Activated CD4-positive, alpha-beta memory T cell treated with anti-CD3 and anti-CD28 coated beads, Interleukin-2, amount 10 ng/mL, durations not matched to agents 7 days and 5 days (primary cell): ENCODE results near the gene ZNF556. TPM values are rescaled to one million over a fixed set of nuclear protein-coding genes. Genes with fewer than 3 reads are reported as not detected.
A peak's percentile ranks its signal among the peaks of the same experiment; 100 is the strongest.

Experiments
- CTCF ChIA-PET: fragments of 350-600 bp; sonication (Branson Sonifier 250); formaldehyde crosslinking; loops from one replicate; lab custom pipeline; 2021; ENCODE audit warnings: antibody characterized with exemption, inconsistent platforms; lab: Charles Lee
- POLR2A ChIA-PET: fragments of 350-600 bp; sonication (Branson Sonifier 250); formaldehyde crosslinking; loops from one replicate; lab custom pipeline; 2021; ENCODE audit warnings: antibody characterized with exemption; lab: Charles Lee
- DNase-seq: peaks from one replicate; pipeline ENCODE4 v3.0.0-alpha.2; 2020
- H3K27ac Mint-ChIP-seq: one replicate; pipeline ENCODE4 v1.8.0; 2021; ENCODE audit warnings: mild to moderate bottlenecking, mixed read lengths
- H3K27me3 Mint-ChIP-seq: one replicate; pipeline ENCODE4 v1.8.0; 2021; ENCODE audit warnings: mixed read lengths
- H3K36me3 Mint-ChIP-seq: one replicate; pipeline ENCODE4 v1.8.0; 2021; ENCODE audit warnings: low read depth, mixed read lengths
- H3K4me1 Mint-ChIP-seq: one replicate; pipeline ENCODE4 v1.8.0; 2021; ENCODE audit warnings: mixed read lengths
- H3K4me3 Mint-ChIP-seq: one replicate; pipeline ENCODE4 v1.8.0; 2021; ENCODE audit warnings: mild to moderate bottlenecking, mixed read lengths
- H3K9me3 Mint-ChIP-seq: one replicate; pipeline ENCODE4 v1.8.0; 2021; ENCODE audit warnings: mixed read lengths
- total RNA-seq, 2 experiments: library from RNA; stranded (reverse); gene quantifications; one replicate each; pipeline ENCODE4 v1.2.3, GENCODE V29; 2021

Gene ZNF556
- total RNA-seq: not detected

- Mint-ChIP-seq H3K4me3 (no peak within 1 kb of the TSS), H3K36me3 (peaks cover 2% of the 10 kb centered on the region), H3K4me1 (no peaks in the 10 kb centered on the region), H3K9me3 (peaks cover 22% of the 10 kb centered on the region), H3K27ac (no peak within 1 kb of the TSS), H3K27me3 (no peaks in the 10 kb centered on the region)
- ChIA-PET POLR2A (no interaction called here), CTCF (no interaction called here)
- no peak for DNase-seq
Observed at GRCh38 chr19:2867025-2867991, at the start of gene ZNF556. Gene ZNF556 (plus strand): TSS chr19:2867335. CDS start chr19:2867422, 87 bp downstream.

DNA sequence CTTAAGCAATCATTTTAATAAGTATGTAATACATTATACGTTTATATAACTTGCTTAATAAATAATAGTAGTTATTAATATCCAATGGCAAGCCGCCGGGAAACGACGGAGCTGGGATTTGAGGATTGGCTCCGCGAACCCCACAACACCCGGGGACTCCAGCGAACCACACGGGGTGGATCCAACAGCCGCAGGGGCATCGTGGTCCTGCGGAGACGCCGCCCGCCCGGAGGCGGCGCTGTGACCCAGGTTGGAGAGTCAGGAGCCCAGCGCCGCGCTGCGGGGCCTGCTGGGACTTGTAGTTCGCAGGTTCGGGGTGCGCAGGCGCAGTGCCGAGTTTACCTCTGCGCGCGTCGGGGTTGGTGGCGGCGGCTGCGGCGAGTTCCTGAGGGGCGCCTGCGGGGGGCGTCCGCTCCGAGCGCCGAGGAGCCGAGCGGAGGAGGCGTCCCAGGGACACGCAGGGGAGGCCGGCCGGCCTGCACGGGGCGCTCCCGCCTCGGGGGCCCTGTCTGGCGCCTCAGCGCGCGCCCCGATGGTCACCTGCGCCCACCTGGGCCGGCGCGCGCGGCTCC is 47.5 kb upstream of the ZNF556 start, which contains the start of gene ZNF554:
ZNF554 (plus strand) TSS at position 329 of the 572 bp plus-strand sequence; CDS start at position 533, 204 bp downstream.
- DNase-seq: peak; percentile 97
- peaks cover 8% of the 10 kb centered on the region for H3K36me3 Mint-ChIP-seq
- peaks cover 3% of the 10 kb centered on the region for H3K4me1 Mint-ChIP-seq
- no peaks in the 10 kb centered on the region for H3K27me3 Mint-ChIP-seq
- H3K9me3 Mint-ChIP-seq: peaks cover 1% of the 10 kb centered on the region
- no peak within 1 kb of the TSS for H3K27ac Mint-ChIP-seq
- ChIA-PET POLR2A (interaction anchor here (1.5 kb wide), 1 partner anchor 36 kb away, joined by 3 read pairs; the partner anchor contains the start of gene SGTA), CTCF (interaction anchor here (0.8 to 3.5 kb wide), 9 partner anchors 11 to 216 kb away, joined by 3 to 12 read pairs (median 3); partner anchors contain the start of genes THOP1, ZNF555 and ZNF57)
- H3K4me3 Mint-ChIP-seq: peak within 1 kb of the TSS; percentile 76

- Mint-ChIP-seq H3K27me3 (no peaks in the 10 kb centered on the region), H3K27ac (no peak overlapping the region), H3K4me3 (peak overlapping the region; percentile 76), H3K4me1 (peaks cover 3% of the 10 kb centered on the region), H3K36me3 (peaks cover 9% of the 10 kb centered on the region), H3K9me3 (peaks cover 2% of the 10 kb centered on the region)
- POLR2A ChIA-PET: interaction anchor here (1.5 kb wide), 1 partner anchor 37 kb away, joined by 3 read pairs; the partner anchor contains the start of gene SGTA
- no peak for DNase-seq
- CTCF ChIA-PET: interaction anchor here (1.0 to 3.5 kb wide), 4 partner anchors 11 to 172 kb away, joined by 3 to 12 read pairs (median 4); partner anchors contain the start of genes THOP1 and ZNF555
Observed at GRCh38 chr19:2820112-2820702, 46.9 kb upstream of the ZNF556 start.

- H3K4me3 Mint-ChIP-seq: no peak overlapping the region
- no peak overlapping the region for H3K27ac Mint-ChIP-seq
- H3K27me3 Mint-ChIP-seq: no peaks in the 10 kb centered on the region
- no peak for DNase-seq
- H3K4me1 Mint-ChIP-seq: peaks cover 3% of the 10 kb centered on the region
- peaks cover 11% of the 10 kb centered on the region for H3K9me3 Mint-ChIP-seq
- POLR2A ChIA-PET: no interaction called here
- CTCF ChIA-PET: interaction anchor here (0.8 kb wide), 1 partner anchor 124 kb away, joined by 5 read pairs; no protein-coding TSS in a partner anchor
- peaks cover 14% of the 10 kb centered on the region for H3K36me3 Mint-ChIP-seq
Observed at GRCh38 chr19:2822846-2823245, 44.3 kb upstream of the ZNF556 start.

DNA sequence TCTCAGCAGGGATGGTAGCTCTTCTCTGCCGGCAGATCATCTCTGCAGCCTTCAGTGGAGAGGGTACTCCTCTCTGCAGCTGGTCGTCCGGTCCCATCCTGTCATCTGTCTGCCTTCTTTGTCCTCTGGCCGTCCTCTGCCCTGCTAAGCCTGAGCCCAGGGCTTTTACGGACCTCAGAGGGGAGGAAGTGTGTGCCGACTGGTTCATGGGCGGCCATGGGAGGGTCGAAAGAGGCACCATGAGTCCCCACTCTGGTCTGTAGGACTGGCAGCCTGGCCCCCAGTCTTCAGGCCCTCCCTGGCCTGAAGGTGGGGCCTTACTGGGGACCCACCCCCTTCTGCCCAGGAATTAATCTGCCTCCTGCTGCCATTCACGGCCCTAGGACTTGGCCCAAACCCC is 43.5 kb upstream of the ZNF556 start:
- H3K4me3 Mint-ChIP-seq: no peak overlapping the region
- CTCF ChIA-PET: interaction anchor here (0.8 kb wide), 1 partner anchor 125 kb away, joined by 5 read pairs; no protein-coding TSS in a partner anchor
- peaks cover 17% of the 10 kb centered on the region for H3K9me3 Mint-ChIP-seq
- no peaks in the 10 kb centered on the region for H3K27me3 Mint-ChIP-seq
- POLR2A ChIA-PET: no interaction called here
- DNase-seq: no peak
- H3K27ac Mint-ChIP-seq: no peak overlapping the region
- H3K4me1 Mint-ChIP-seq: peaks cover 3% of the 10 kb centered on the region
- peaks cover 21% of the 10 kb centered on the region for H3K36me3 Mint-ChIP-seq

DNA sequence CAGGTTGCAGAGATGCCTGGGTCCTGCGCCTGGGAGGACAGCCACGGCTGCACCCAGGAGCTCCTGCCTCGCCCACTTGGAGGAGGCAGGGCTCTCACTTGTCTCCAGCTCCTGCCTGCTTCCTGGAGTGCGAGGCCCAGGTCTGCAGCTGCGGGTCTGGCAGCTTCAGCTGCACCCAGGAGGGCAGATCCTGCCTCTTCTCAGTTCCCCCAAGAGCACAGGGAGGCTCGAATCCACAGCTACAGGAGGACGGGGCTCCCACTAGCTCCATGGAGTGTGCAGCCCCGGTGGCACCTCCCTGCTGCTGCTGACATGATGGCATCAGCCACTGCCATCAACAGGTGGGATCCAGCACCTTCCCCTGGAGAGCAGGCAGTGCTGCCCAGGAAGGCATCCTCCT is 43.0 kb upstream of the ZNF556 start:
- Mint-ChIP-seq H3K4me3 (no peak overlapping the region), H3K36me3 (peaks cover 23% of the 10 kb centered on the region), H3K9me3 (peaks cover 18% of the 10 kb centered on the region), H3K27me3 (no peaks in the 10 kb centered on the region), H3K27ac (no peak overlapping the region), H3K4me1 (peaks cover 3% of the 10 kb centered on the region)
- DNase-seq: no peak
- ChIA-PET POLR2A (no interaction called here), CTCF (no interaction called here)

- H3K27me3 Mint-ChIP-seq: no peaks in the 10 kb centered on the region
- POLR2A ChIA-PET: no interaction called here
- CTCF ChIA-PET: no interaction called here
Observed at GRCh38 chr19:2827022-2827421, 40.1 kb upstream of the ZNF556 start.

GRCh38 chr19:2827840-2828489 is 39.2 kb upstream of the ZNF556 start:
- ChIA-PET POLR2A (no interaction called here), CTCF (no interaction called here)
- H3K4me3 Mint-ChIP-seq: no peak overlapping the region
- no peaks in the 10 kb centered on the region for H3K27me3 Mint-ChIP-seq
- DNase-seq: no peak
- H3K36me3 Mint-ChIP-seq: peaks cover 35% of the 10 kb centered on the region
- no peaks in the 10 kb centered on the region for H3K4me1 Mint-ChIP-seq
- H3K27ac Mint-ChIP-seq: no peak overlapping the region
- peaks cover 34% of the 10 kb centered on the region for H3K9me3 Mint-ChIP-seq

More at GRCh38 chr19:2827022-2827421, 40.1 kb upstream of the ZNF556 start:
- H3K27ac Mint-ChIP-seq: no peak overlapping the region
- no peak overlapping the region for H3K4me3 Mint-ChIP-seq
- peaks cover 31% of the 10 kb centered on the region for H3K36me3 Mint-ChIP-seq
- DNase-seq: no peak
- H3K4me1 Mint-ChIP-seq: no peaks in the 10 kb centered on the region
- peaks cover 25% of the 10 kb centered on the region for H3K9me3 Mint-ChIP-seq

DNA sequence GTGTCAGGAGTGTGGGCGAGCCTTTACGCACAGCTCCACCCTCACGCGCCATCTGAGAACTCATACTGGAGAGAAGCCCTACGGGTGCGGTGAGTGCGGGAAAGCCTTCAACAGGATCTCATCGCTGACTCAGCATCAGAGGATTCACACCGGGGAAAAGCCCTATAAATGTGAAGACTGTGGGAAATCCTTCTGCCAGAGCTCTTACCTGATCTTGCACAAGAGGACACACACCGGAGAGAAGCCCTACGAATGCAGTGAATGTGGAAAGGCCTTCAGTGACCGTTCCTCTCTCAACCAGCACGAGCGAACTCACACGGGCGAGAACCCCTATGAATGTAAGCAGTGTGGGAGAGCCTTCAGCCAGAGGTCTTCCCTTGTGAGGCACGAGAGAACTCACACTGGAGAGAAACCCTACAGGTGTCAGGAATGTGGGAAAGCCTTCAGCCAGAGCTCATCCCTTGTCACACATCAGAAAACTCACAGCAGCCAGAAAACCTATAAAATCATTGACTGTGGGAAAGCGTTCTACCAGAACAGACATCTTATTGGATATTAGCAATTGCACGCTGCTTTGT is 32.8 kb upstream of the ZNF556 start:
- Mint-ChIP-seq H3K27ac (no peak overlapping the region), H3K36me3 (peaks cover 43% of the 10 kb centered on the region), H3K27me3 (no peaks in the 10 kb centered on the region), H3K9me3 (peaks cover 54% of the 10 kb centered on the region), H3K4me3 (no peak overlapping the region), H3K4me1 (no peaks in the 10 kb centered on the region)
- ChIA-PET POLR2A (no interaction called here), CTCF (interaction anchor here (1.4 kb wide), 1 partner anchor 53 kb away, joined by 4 read pairs; no protein-coding TSS in a partner anchor)
- DNase-seq: no peak

GRCh38 chr19:2837430-2837829 is 29.7 kb upstream of the ZNF556 start:
- H3K27ac Mint-ChIP-seq: no peak overlapping the region
- peaks cover 45% of the 10 kb centered on the region for H3K9me3 Mint-ChIP-seq
- no peak overlapping the region for H3K4me3 Mint-ChIP-seq
- POLR2A ChIA-PET: no interaction called here
- no peak for DNase-seq
- H3K27me3 Mint-ChIP-seq: no peaks in the 10 kb centered on the region
- H3K4me1 Mint-ChIP-seq: peaks cover 10% of the 10 kb centered on the region
- peaks cover 43% of the 10 kb centered on the region for H3K36me3 Mint-ChIP-seq
- CTCF ChIA-PET: interaction anchor here (1.0 to 1.6 kb wide), 3 partner anchors 13 to 113 kb away, joined by 3 to 4 read pairs (median 4); no protein-coding TSS in a partner anchor

- POLR2A ChIA-PET: interaction anchor here (0.9 to 1.6 kb wide), 3 partner anchors 10 to 179 kb away, joined by 3 to 5 read pairs (median 4); no protein-coding TSS in a partner anchor
- peak within 1 kb of the TSS; percentile 85 for H3K4me3 Mint-ChIP-seq
- H3K9me3 Mint-ChIP-seq: peaks cover 26% of the 10 kb centered on the region
Observed at GRCh38 chr19:2840794-2841791, 26.0 kb upstream of the ZNF556 start, which contains the start of gene ZNF555. Gene ZNF555 (plus strand): TSS chr19:2841475. CDS start chr19:2841573, 98 bp downstream.

More at GRCh38 chr19:2840794-2841791, 26.0 kb upstream of the ZNF556 start, which contains the start of gene ZNF555:
- no peaks in the 10 kb centered on the region for H3K27me3 Mint-ChIP-seq
- CTCF ChIA-PET: interaction anchor here (0.7 to 1.2 kb wide), 6 partner anchors 10 to 193 kb away, joined by 3 to 12 read pairs (median 4); partner anchors contain the start of genes ZNF554 and ZNF57
- peak within 1 kb of the TSS; percentile 52 for H3K27ac Mint-ChIP-seq
- H3K36me3 Mint-ChIP-seq: peaks cover 19% of the 10 kb centered on the region
- H3K4me1 Mint-ChIP-seq: peaks cover 12% of the 10 kb centered on the region
- peak; percentile 97 for DNase-seq
